Right forelimb (tissue), 1 donor: ENCODE measurements around the gene ATN1.
A peak's percentile ranks its signal among the peaks of the same experiment; 100 is the strongest.

Experiments used
- DNase-seq: peaks from one replicate; pipeline ENCODE4 v3.0.0-alpha.2; 2018

ATN1 gene

DNA sequence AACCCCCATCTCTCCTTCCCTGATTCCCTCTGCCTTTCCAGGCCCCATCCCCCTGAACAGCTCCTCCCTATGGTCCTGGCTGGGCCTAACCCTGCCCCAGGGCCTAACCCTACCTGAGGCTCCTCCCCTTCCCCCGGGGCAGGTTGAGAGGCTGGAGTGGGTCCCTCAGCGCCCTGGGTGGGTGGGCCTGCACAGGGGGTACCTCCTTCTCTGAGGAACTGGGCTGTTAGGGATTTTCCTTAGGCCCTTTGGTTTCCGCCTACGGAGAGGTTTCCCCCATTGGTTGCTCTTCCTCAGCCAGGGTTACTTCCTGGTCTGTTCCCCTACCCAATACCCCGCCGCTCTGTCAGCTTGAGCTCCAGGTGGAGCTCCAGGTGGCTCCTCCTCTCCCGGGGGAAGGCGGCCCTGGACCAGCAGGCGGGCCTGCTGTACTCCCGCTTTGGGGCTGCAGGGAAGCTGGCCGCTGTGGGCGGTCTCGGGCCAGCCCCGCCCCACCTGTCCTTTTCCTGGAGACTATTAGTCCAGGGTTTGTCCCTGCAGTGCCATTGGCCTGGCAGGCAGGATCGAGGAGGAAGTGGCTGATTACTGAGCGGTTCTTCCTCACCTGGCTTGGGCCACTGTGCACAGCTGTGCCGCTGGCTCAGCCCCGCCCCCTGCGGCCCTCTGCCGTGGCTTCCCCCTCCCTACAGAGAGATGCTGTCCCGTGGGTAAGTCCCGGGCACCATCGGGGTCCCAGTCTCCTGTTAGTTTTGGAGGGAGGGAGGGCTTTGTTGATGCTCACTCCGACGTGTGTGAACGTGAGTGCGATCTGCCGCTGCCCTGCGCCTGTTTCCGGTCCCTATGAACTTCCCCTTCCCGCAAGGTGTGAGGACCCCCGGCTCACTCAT is 18.5 kb downstream of the ATN1 start:
- no peak for DNase-seq

- no peak for DNase-seq
These were observed 19.2 kb downstream of the ATN1 start for GRCh38 chr12:6946920-6947374.

DNA sequence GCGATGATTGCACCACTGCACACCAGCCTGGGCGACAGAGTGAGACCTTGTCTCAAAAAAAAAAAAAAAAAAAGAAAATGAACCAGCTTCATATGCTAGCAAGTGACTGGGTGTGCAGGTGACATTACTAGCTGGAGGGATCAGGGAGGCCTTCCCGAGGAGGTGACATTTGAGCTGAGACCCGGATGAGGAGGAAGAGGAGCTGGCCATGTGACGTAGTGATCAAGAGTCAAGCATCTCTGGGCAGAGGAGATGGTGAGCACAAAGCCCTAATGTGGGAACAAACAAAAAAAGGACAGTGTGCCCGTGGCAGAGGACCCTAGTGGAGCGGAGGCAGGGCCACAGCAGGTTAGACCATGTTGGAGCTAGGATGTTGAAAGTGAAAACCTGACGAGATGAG is 19.9 kb downstream of the ATN1 start:
- DNase-seq: no peak

DNA sequence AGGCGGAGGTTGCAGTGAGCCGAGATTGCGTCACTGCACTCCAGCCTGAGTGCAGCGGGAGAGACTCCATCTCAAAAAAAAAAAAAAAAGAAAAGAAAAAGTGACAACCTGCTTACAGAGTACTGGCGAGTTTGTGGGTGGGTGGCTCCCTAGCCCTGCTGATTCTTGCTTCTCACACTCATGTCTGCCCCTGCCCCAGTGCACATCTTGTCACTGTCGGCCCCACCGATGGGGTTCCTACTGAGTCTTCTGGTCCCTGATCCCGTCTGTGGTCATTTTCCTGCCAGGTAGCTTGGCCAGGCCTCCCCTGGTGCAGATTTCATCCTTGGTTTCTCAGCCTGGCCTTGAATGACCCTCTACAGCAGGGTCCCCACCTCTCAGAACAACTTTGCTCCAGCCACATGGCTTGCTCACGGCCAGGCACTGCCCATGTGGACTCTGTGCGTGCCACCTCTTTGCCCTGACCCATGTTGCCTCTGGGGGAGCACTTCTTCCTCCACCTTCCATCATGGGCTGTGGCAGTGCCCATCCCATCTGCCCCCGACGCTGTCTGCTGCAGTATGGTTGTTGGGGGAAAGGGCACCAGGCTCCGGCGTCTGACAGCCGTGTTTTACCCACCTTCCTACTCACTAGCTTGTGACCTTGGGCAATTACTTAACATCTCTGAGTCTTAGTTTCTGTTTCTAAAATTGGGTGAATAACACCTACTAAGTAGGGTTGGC is 21.3 kb downstream of the ATN1 start:
- no peak for DNase-seq

GRCh38 chr12:6950401-6950801 is 22.6 kb downstream of the ATN1 start:
- DNase-seq: no peak

DNA sequence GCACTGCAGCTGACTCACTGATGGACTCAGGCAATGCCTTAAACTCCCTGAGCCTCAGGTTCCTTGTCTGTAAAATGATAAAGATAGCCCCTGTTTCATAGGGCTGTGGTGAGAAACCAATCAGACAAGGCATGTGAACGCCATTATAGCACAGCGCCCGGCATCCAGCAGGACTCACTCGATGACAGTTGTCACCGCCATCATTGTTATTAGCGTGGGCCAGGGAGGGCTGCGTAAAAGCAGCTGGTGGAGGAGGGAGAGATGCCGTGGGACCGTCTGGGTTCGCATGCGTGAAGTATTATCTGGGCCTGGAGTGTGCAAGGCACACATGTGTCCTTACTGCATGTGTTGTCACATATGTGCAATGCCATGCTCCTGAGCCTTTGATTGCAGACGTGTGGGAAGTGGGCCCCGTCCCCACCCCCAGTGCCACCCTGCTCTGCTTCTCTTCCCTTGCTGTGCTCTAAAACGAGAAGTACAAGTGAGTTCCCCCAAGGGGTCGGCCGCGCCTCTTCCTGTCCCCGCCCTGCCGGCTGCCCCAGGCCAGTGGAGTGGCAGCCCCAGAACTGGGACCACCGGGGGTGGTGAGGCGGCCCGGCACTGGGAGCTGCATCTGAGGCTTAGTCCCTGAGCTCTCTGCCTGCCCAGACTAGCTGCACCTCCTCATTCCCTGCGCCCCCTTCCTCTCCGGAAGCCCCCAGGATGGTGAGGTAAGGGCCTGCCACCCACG is 23.2 kb downstream of the ATN1 start, which contains the start of gene PTPN6:
Gene PTPN6, plus strand, starts transcription at position 546 of the 730 bp plus-strand sequence. Its CDS starts 157 bp downstream, at position 703.
- peak; percentile 43 for DNase-seq

GRCh38 chr12:6951551-6952120 is 23.9 kb downstream of the ATN1 start:
- DNase-seq: no peak

DNA sequence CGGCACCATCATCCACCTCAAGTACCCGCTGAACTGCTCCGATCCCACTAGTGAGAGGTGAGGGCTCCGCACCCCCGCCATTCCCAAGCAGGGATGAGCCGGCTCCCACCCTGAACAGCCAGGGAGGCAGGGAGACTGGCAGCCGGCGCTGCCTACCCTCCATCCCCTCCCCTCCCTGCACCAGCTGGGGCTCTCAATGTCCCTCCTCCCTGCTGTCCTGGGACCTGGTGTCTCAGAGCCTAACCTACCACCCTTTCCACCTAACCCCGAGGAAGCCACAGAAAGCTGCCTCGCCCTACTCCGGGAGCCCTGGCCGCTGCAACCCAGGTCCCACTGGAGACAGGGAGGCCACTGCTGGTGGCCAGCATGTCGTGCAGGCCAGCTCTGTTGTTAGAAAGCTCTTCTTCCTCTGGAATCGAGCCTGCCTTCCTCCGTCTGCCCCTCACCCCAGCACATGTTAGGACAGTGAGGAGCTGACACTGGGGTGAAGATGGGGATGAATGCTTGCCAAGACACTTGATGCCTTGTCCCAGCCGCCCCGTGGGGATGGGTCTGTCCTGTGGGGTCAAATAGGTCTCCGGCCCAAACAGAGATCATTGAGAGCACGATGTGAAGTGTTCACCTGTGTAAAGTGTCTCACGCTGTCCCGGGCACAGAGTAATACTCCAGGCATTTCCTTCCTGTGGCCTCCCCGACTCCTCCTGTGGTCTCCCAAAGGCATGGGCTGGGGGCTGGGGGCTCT is 24.5 kb downstream of the ATN1 start:
- peak; percentile 44 for DNase-seq

DNA sequence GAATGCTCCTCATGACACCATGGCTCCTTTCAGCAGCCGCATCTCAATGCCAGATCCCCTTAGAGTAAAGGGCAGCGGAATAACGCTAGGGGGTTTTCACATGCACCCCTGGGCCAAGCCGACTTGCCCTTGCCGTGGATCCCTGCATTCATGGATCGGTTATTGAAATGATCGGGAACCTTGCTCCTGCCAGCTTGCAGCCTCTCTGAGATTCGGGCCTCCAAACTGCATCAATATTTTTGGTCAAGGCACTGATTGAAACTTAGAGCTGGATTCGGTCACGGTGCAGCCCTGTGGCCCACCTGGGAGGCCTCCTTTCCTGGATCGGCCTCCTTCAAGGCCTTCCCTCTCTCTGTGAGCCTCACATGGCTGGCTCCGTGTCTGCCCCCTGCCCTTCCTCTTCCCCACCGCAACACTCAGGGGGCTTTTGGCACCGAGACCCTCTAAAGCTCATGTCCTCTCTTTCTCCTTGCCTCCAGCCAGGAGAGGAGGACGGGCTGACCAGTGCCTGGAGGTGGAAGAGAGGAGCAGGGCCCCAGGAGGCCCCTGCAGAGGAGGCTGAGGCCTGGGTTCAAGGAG is 25.2 kb downstream of the ATN1 start:
- no peak for DNase-seq

DNA sequence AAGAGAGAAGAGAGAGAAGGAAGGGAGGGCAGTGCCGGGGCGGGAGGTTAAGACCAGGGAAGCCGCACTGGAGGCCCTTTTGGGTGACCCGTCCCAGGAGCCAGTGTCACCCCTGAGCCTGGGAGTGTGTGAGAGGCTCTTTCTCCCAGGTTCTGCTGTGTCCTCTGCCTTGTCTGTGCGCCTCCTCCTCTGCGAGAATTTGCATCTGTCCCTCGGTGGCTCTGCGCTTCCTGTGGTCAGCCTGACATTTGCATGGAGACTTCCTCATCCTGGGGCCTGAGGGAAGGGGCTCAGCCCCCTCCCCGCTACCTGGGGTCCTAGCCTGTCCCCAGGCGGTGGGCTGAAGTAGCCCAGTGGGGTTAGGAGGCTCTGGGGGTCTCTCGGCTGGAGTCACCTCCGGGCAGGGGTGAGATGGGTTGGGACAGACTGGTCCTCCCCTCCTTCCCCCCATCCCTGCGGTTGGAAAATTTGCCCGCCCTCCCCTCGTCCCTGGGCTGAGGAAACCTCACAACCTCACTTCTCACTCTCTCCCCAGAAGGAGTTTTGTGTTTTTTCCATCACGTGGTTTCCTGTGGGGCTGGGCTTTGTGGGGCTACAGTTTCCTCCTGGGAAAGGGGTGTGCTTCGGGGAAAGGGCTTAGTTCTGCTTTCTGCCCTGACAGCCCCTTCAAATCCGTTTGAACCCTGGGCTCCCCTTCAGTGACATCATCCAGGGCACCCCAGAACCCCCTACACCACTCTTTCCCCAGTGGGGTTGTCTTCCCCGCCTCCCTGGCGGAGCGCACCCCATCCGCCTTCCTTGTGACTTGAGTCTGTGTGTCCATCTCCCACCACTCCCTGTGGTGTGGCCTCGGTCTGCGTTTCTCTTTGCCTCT is 25.9 kb downstream of the ATN1 start:
- peak; percentile 85 for DNase-seq

DNA sequence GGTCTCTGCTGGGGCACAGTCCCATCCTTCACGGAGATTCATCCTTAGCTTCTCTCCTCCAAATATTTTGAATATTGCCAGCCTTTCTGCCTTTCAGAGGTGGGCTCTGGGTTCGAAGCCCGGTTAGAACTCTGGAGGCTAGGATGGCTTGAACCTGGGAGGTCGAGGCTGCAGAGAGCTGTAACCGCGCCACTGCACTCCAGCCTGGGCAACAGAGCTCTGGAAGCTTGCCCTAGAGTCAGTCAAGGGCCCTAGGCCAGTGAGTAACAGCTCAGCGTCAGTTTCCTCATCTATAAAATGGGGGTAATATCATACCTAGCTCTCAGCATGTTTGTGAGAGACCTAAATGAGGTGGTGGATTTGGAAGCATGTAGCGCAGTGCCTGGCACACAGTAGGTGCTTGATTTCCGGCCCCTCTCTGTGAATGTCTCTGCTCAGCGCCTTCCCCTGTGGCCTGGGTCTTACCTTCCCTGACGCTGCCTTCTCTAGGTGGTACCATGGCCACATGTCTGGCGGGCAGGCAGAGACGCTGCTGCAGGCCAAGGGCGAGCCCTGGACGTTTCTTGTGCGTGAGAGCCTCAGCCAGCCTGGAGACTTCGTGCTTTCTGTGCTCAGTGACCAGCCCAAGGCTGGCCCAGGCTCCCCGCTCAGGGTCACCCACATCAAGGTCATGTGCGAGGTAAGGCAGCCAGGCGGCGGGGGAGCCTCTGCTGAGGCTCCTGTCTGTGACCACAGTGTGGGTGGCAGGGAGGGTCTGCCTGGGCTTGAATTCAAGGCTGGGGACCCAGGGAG is 26.8 kb downstream of the ATN1 start:
- DNase-seq: no peak

- DNase-seq: no peak
These were observed 27.6 kb downstream of the ATN1 start for GRCh38 chr12:6955108-6956020.

DNA sequence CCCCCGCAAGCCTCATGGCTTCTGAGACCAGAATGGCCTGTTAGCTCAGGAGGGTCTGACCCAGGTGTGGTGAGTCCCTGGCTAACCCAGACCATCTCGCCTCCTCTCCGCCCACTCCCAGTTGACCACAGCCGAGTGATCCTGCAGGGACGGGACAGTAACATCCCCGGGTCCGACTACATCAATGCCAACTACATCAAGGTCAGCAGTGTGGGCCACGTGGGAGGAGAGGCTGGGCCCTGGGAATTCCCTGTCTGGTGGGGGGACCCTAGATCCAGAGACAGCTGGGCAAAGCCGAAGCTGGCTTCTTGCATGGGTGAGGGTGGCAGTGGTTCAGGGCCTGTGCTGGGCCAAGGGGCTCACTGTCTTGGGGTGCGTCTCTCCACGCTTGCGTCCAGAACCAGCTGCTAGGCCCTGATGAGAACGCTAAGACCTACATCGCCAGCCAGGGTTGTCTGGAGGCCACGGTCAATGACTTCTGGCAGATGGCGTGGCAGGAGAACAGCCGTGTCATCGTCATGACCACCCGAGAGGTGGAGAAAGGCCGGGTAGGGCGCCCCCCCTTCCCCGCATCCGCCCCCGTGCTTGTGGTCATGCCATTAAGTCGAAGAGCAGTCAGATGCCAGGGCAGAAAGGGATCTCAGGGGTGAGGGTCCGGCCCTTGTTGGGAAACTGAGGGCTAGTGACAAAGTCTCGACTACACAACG is 28.4 kb downstream of the ATN1 start:
- DNase-seq: no peak

- no peak for DNase-seq
These were observed 29.5 kb downstream of the ATN1 start for GRCh38 chr12:6957151-6957701.

DNA sequence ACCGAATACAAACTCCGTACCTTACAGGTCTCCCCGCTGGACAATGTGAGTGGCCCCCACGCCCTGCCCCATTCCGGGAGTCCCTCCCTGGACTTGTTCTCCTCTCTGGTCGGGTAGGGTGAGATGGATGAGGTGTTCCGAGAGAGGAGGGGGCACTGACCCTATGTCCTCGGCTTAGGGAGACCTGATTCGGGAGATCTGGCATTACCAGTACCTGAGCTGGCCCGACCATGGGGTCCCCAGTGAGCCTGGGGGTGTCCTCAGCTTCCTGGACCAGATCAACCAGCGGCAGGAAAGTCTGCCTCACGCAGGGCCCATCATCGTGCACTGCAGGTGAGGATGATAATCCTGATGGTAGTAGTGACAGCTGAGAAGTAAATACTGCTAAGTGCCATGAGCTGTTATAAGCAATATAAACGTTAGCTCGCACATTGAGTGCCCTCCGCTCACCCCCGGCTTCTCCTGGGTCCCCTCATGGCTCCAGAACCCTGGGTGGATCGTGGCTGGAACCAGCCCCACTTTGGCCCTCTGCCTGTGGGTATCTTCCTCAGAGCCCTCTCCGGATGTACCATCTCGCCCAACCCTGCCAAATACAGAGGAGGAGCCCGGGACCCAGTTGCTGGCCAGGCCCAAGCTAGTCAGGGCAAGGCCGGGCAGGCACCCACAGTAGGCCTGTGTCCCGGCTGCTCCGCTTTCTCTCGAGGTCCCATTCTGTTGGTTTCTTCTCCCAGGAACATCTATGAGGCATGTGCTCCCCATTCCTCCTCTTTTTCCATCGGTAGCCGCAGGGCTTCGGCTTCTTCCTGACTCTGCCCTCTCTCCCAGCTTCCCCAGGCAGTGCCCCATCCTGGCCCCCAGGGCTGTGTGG is 30.2 kb downstream of the ATN1 start:
- DNase-seq: no peak

DNA sequence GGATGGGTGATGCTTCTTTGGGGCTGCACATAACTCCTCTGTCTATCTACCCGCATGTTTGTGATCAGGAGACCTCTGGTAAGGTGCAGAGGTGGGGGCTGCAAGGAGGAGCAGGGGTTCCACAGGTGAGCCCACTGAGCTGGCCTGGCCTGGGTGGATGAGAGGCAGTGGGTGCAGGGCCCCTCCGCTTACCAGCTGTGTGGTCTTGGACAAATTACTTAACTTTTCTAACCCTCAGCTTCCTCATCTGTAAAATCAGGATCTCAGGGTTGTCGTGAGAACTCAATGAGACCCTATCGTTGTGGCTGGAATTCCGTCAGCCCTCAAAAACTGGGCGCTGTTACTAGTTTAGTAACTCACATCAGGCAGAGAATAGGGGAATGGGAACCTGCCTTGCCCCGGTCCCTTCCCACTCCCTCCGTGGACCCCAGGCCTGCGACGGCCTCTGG is 30.9 kb downstream of the ATN1 start:
- no peak for DNase-seq
